GM12875 (cell line): ENCODE measurements around the gene MC1R.

Experiments
- H3K4me3 ChIP-seq: one replicate; pipeline ENCODE4 v1.5.1; 2011; ENCODE audit warnings: low read depth, low read length, control low read depth
- TF ChIP-seq, protein P1 (sequence below): IDR thresholded peaks from 2 replicates; pipeline ENCODE4 v1.5.1; 2011; ENCODE audit warnings: low read depth, mild to moderate bottlenecking, control low read depth, inconsistent platforms, low read length, moderate library complexity, borderline replicate concordance; ENCODE audit not compliant: insufficient read depth

The MC1R gene

DNA sequence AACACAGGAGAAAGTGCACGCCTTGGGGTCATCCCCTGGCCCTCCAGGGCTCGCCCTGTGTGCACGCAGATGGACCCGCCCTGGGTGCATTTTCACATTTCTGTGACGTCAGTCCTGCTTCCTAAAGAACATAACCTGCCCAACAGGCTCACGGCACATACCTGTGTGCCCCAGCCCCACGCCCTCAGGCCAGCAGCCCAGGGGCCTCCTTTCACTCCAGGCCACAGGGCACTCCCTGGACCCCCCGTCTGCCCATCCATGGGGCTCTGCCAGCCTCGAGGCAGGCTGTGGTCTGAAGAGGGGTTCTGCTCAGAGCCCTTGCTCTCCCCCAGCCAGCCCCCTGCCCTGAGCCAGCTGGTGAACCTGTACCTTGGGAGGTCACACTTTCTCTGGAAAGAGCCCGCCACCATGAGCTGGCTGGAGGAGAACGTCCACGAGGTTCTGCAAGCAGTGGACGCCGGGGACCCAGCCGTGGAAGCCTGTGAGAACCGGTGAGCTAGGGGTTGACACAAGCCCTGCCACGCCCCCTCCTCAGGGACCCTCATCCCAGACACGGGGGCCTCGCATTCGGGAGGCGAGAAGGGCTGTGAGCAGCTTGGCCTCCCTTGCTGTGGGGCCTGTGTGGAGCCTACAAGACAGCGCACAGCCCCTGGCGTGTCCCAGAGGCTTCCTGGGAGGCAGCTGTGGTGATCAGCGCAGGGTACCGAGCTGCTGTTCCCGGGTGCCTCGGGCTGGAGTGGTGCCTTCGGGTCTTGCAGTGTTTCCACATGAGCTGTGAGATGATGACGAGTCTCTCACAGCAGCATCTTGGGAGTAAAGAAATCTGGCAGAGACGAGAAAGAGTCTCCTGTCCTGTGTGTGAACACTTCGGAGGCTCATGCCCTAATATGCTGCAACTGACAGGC lies 13.8 kb upstream of the MC1R start:
- TF ChIP-seq, protein P1, sequence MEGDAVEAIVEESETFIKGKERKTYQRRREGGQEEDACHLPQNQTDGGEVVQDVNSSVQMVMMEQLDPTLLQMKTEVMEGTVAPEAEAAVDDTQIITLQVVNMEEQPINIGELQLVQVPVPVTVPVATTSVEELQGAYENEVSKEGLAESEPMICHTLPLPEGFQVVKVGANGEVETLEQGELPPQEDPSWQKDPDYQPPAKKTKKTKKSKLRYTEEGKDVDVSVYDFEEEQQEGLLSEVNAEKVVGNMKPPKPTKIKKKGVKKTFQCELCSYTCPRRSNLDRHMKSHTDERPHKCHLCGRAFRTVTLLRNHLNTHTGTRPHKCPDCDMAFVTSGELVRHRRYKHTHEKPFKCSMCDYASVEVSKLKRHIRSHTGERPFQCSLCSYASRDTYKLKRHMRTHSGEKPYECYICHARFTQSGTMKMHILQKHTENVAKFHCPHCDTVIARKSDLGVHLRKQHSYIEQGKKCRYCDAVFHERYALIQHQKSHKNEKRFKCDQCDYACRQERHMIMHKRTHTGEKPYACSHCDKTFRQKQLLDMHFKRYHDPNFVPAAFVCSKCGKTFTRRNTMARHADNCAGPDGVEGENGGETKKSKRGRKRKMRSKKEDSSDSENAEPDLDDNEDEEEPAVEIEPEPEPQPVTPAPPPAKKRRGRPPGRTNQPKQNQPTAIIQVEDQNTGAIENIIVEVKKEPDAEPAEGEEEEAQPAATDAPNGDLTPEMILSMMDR, result no peak
- no peak overlapping the region for H3K4me3 ChIP-seq

GRCh38 chr16:89905511-89906139 lies 13.0 kb upstream of the MC1R start:
- no peak overlapping the region for H3K4me3 ChIP-seq
- TF ChIP-seq, protein P1, result no peak

DNA sequence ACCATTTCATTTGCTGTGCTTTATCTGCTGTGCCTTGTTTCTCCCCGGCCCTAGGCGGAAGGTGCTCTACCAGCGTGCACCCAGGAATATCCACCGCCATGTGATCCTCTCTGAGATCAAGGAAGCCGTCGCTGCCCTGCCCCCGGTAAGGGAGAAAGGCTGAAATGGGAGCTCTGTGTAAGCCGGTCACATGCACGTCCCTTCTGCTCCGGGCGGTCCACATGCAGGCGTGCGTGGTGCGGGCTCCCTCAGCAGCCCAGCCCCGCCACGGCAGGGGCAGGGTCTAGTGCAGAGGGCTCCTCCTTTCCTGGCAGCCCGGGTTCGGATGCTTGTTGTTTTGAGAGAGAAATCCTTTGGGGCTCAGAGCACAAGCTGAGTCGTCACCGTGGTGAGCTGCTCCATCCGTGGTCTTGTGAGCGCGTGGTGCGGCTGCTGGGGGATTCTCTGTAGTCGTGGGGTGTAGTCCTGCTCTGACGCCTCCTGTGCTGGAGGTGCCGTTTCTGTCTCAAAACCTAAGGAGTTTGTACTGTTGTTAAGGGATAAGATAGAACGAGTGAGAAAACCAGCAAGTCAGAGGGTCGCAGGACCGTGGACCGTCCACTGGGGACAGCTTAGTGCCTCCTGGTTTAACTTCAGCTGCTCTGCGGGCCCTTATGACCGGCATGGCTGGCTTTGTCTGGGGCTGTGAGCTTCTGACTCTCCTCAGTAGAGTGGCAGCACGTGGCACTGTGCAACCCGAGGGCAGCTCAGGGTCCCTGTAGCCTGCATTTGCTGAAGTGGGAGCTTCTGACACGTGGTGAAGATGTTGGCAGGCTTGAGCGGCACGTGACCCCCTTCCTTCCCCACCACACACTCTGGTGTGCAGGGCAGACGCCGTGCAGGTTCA lies 12.3 kb upstream of the MC1R start:
- H3K4me3 ChIP-seq, result no peak overlapping the region
- TF ChIP-seq, protein P1, result no peak

DNA sequence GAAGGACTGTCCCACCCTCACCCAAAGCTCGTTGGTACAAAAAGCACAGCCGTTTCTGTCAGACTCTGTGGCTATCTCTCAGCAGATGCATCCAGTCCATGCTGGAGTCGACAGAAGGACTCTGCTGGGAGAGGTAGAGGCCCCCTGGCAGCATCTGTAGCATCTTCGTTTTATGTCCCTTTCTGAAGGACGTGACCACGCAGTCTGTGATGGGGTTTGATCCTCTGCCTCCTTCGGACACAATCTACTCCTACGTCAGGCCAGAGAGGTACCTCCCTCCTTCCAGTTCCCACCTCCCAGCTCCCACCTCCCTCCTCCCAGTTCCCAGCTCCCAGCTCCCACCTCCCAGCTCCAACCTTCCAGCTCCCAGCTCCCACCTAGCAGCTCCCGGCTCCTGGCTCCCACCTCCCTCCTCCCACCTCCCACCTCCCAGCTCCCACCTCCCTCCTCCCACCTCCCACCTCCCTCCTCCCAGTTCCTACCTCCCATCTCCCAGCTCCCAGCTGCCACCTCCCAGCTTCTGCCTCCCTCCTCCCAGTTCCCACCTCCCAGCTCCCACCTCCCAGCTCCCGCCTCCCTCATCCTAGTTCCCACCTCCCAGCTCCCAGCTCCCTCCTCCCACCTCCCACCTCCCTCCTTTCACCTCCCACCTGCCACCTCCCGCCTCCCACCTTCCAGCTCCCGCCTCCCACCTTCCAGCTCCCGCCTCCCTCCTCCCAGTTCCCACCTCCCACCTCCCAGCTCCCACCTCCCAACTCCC lies 11.4 kb upstream of the MC1R start:
- no peak overlapping the region for H3K4me3 ChIP-seq
- TF ChIP-seq, protein P1, result no peak

- H3K4me3 ChIP-seq, result no peak overlapping the region
- TF ChIP-seq, protein P1, result no peak
Observed at GRCh38 chr16:89908236-89908635, 10.4 kb upstream of the MC1R start.
